Common myeloid progenitor, CD34-positive (primary cell): ENCODE data around the gene RETREG1.
"Not testable (repeated sequence)": the region's sequence is repeated elsewhere in the genome, so short reads cannot be mapped to it uniquely, and the experiment has no call there.

ENCODE experiments used
- CTCF ChIA-PET: fragments of 350-600 bp; sonication (Branson Sonifier 250); formaldehyde crosslinking; loops from one replicate; lab custom pipeline; 2021; ENCODE audit warnings: antibody characterized with exemption; lab: Charles Lee
- POLR2A ChIA-PET: fragments of 350-600 bp; sonication (Branson Sonifier 250); formaldehyde crosslinking; loops from one replicate; lab custom pipeline; 2021; ENCODE audit warnings: antibody characterized with exemption; lab: Charles Lee
- DNase-seq, 3 donors: peaks; one replicate each; pipeline versions ENCODE4 v3.0.0 to v3.0.0-alpha.2; 2013
- H3K27ac ChIP-seq, 2 experiments: 1 replicate in 1 of 2; 2 replicates in 1 of 2; pipeline ENCODE4 v1.7.0; 2013; ENCODE audit warnings: inconsistent platforms in 2 of 2, low read length in 2 of 2, mild to moderate bottlenecking in 2 of 2, low read depth in 1 of 2, moderate library complexity in 1 of 2; ENCODE audit not compliant: severe bottlenecking in 2 of 2, insufficient read depth in 1 of 2, poor library complexity in 1 of 2
- H3K27me3 ChIP-seq, 5 experiments: replicated peaks in 2 of 5; 1 replicate in 3 of 5; 2 replicates in 2 of 5; pipeline versions ENCODE4 v1.6.1 to v1.7.0; 2013; ENCODE audit warnings: low read length in 4 of 5, mild to moderate bottlenecking in 2 of 5, moderate library complexity in 2 of 5, inconsistent platforms in 1 of 5; ENCODE audit not compliant: insufficient read depth in 5 of 5, control insufficient read depth in 4 of 5
- H3K36me3 ChIP-seq, 4 experiments: 1 replicate in 2 of 4; 2 replicates in 2 of 4; pipeline versions ENCODE4 v1.6.1 to v1.7.0; 2013; ENCODE audit warnings: low read length in 3 of 4, control low read depth in 1 of 4, mild to moderate bottlenecking in 1 of 4; ENCODE audit not compliant: control insufficient read depth in 4 of 4, insufficient read depth in 4 of 4
- H3K4me1 ChIP-seq, 4 experiments: 1 replicate in 3 of 4; 2 replicates in 1 of 4; pipeline versions ENCODE4 v1.6.1 to v1.7.1; 2013; ENCODE audit warnings: low read length in 3 of 4, mild to moderate bottlenecking in 3 of 4, control low read depth in 1 of 4, inconsistent platforms in 1 of 4, moderate library complexity in 1 of 4; ENCODE audit not compliant: control insufficient read depth in 4 of 4, insufficient read depth in 4 of 4; ENCODE audit errors: control extremely low read depth in 1 of 4
- H3K4me3 ChIP-seq, 7 experiments: 1 replicate in 4 of 7; 2 replicates in 3 of 7; pipeline versions ENCODE4 v1.5.1 to v1.7.0; 2013; ENCODE audit warnings: mild to moderate bottlenecking in 7 of 7, low read length in 6 of 7, moderate library complexity in 6 of 7, inconsistent platforms in 2 of 7, low read depth in 2 of 7, control low read depth in 1 of 7; ENCODE audit not compliant: insufficient read depth in 4 of 7, control insufficient read depth in 1 of 7; ENCODE audit errors: extremely low read depth in 1 of 7
- H3K9me3 ChIP-seq, 5 experiments: 1 replicate in 4 of 5; 2 replicates in 1 of 5; pipeline versions ENCODE4 v1.6.1 to v1.7.1; 2013; ENCODE audit warnings: low read length in 4 of 5, mild to moderate bottlenecking in 2 of 5, inconsistent platforms in 1 of 5, low read depth in 1 of 5, moderate library complexity in 1 of 5; ENCODE audit not compliant: control insufficient read depth in 4 of 5, insufficient read depth in 2 of 5; ENCODE audit errors: control extremely low read depth in 1 of 5
- WGBS: methylation state at CpG from one replicate; pipeline ENCODE4 v1.1.5; 2013; ENCODE audit not compliant: insufficient coverage; 5-methylcytosine and 5-hydroxymethylcytosine counted together

Gene RETREG1

GRCh38 chr5:16617274-16617968, 624 bp upstream of the RETREG1 start:
- Histone ChIP-seq H3K4me3 (peak overlapping the region; percentile 55 to 83 (median 68)), H3K27me3 (peaks cover 0 to 5% (median 4%) of the 10 kb centered on the region in 5 experiments)
- POLR2A ChIA-PET: interaction anchor here (0.6 kb wide), 1 partner anchor 35 kb away, joined by 3 read pairs; no protein-coding TSS in a partner anchor

GRCh38 chr5:16615741-16616535, 859 bp downstream of the RETREG1 start:
- no peak overlapping the region for H3K27ac ChIP-seq
- peaks cover 0 to 5% (median 4%) of the 10 kb centered on the region in 5 experiments for H3K27me3 ChIP-seq
- POLR2A ChIA-PET: interaction anchor here (0.6 to 1.0 kb wide), 2 partner anchors 9 to 150 kb away, joined by 3 read pairs; no protein-coding TSS in a partner anchor
- peaks cover 5 to 25% (median 21%) of the 10 kb centered on the region in 4 experiments for H3K4me1 ChIP-seq
- WGBS: 21% methylated on average over 31 of the region's 31 CpGs
- CTCF ChIA-PET: interaction anchor here (0.8 to 2.8 kb wide), 2 partner anchors 8 to 11 kb away, joined by 3 to 12 read pairs; no protein-coding TSS in a partner anchor
- H3K9me3 ChIP-seq: no peaks in the 10 kb centered on the region
- peak overlapping the region; percentile 55 to 83 (median 68) for H3K4me3 ChIP-seq
- peak in 1 of 3 donors; percentile 14 for DNase-seq
- no peaks in the 10 kb centered on the region for H3K36me3 ChIP-seq

More at GRCh38 chr5:16617274-16617968, 624 bp upstream of the RETREG1 start:
- Histone ChIP-seq H3K36me3 (no peaks in the 10 kb centered on the region), H3K4me1 (peaks cover 5 to 25% (median 21%) of the 10 kb centered on the region in 4 experiments), H3K9me3 (no peaks in the 10 kb centered on the region), H3K27ac (peak overlapping the region in 1 of 2 experiments; percentile 69)
- 32% methylated on average over 9 of the region's 27 CpGs for WGBS
- CTCF ChIA-PET: interaction anchor here (0.8 to 2.8 kb wide), 2 partner anchors 10 kb away, joined by 3 to 12 read pairs; no protein-coding TSS in a partner anchor
- DNase-seq: peak; percentile 41 to 87 (median 84)

DNA sequence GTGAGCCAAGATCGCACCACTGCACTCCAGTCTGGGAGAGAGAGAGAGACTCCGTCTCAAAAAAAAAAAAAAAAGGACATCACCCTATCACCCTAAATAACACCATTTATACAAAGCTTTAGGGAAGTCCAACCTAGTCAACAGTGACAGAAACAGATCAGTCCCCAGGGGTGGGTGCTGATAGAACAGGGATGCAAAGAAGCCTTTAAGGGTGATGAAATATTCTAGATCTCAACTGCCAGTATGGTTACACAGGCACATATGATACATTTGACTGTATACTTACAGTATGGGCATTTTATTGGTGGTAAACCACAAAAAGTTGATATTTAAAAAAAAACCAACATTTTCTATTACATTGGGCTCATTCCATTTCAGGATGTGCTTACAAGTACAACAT, 4.8 kb downstream of the RETREG1 start:
- WGBS: 100% methylated on average over 1 of the region's 2 CpGs
- ChIA-PET CTCF (interaction anchor here (1.0 kb wide), 1 partner anchor 80 kb away, joined by 3 read pairs; no protein-coding TSS in a partner anchor), POLR2A (no interaction called here)
- H3K36me3 ChIP-seq: no peaks in the 10 kb centered on the region
- H3K4me1 ChIP-seq: peaks cover 5 to 11% (median 11%) of the 10 kb centered on the region in 4 experiments
- H3K27ac ChIP-seq: no peak overlapping the region
- no peak overlapping the region for H3K4me3 ChIP-seq
- peaks cover 0 to 5% (median 4%) of the 10 kb centered on the region in 5 experiments for H3K27me3 ChIP-seq
- peak in 2 of 3 donors; percentile 15 to 25 for DNase-seq
- no peaks in the 10 kb centered on the region for H3K9me3 ChIP-seq

DNA sequence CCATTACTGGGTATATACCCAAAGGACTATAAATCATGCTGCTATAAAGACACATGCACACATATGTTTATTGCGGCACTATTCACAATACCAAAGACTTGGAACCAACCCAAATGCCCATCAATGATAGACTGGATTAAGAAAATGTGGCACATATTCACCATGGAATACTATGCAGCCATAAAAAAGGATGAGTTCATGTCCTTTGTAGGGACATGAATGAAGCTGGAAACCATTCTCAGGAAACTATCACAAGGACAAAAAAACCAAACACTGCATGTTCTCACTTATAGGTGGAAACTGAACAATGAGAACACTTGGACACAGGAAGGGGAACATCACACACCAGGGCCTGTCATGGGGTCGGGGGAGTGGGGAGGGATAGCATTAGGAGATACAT, 5.9 kb downstream of the RETREG1 start:
- H3K27me3 ChIP-seq, H3K4me3 ChIP-seq, POLR2A ChIA-PET, DNase-seq, H3K9me3 ChIP-seq, H3K27ac ChIP-seq, H3K4me1 ChIP-seq, H3K36me3 ChIP-seq, CTCF ChIA-PET: not testable (repeated sequence)
- WGBS: no CpG with 5 or more reads among the region's 2 CpGs

DNA sequence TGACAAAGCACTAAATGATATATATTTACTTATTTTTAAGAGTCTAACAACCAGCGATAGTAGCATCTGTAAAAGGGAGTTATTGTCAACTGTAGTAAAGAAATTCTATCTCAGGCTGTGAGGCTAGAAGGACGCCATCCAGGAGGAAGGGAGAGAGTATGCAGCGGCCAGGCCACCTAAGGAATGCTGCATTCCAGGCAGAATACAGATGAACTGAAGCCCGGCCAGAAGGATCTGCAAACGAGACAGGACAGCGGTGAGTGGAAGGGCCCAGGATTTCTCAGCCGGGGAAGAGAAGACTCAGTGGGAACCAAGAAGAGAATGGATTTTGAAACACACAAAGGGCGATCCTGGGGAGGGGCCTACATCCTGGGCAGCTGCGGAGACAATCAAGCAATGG, 7.4 kb downstream of the RETREG1 start:
- ChIA-PET CTCF (no interaction called here), POLR2A (no interaction called here)
- Histone ChIP-seq H3K4me1 (no peaks in the 10 kb centered on the region), H3K27me3 (no peaks in the 10 kb centered on the region), H3K4me3 (no peak overlapping the region), H3K27ac (no peak overlapping the region), H3K36me3 (peaks cover 0 to 6% (median 0%) of the 10 kb centered on the region in 4 experiments), H3K9me3 (no peaks in the 10 kb centered on the region)
- 93% methylated on average over 8 of the region's 9 CpGs for WGBS
- no peak for DNase-seq

- CTCF ChIA-PET: no interaction called here
- 100% methylated on average over 1 of the region's 1 CpG for WGBS
- no peak for DNase-seq
- Histone ChIP-seq H3K27ac (no peak overlapping the region), H3K27me3 (no peaks in the 10 kb centered on the region), H3K4me1 (no peaks in the 10 kb centered on the region), H3K36me3 (peaks cover 0 to 6% (median 0%) of the 10 kb centered on the region in 4 experiments), H3K4me3 (no peak overlapping the region), H3K9me3 (no peaks in the 10 kb centered on the region)
- POLR2A ChIA-PET: no interaction called here
Observed at GRCh38 chr5:16606628-16607027, 10.2 kb downstream of the RETREG1 start.
